HG02610 (cell line): ENCODE measurements around the gene SMIM10.
"Not testable (repeated sequence)": the region's sequence is repeated elsewhere in the genome, so short reads cannot be mapped to it uniquely, and the experiment has no call there.

Experiments
- ATAC-seq: cut with Tn5 transposase; IDR thresholded peaks from one replicate; pipeline ENCODE4 v1.9.1; 2021; ENCODE audit warnings: mild to moderate bottlenecking, moderate library complexity; ENCODE audit not compliant: unreplicated experiment

SMIM10 gene

GRCh38 chrX:134990801-134991481, at the start of gene SMIM10:
TSS of gene SMIM10 (plus strand) at chrX:134990991. CDS start at chrX:134991096, 105 bp downstream.
- no peak for ATAC-seq

DNA sequence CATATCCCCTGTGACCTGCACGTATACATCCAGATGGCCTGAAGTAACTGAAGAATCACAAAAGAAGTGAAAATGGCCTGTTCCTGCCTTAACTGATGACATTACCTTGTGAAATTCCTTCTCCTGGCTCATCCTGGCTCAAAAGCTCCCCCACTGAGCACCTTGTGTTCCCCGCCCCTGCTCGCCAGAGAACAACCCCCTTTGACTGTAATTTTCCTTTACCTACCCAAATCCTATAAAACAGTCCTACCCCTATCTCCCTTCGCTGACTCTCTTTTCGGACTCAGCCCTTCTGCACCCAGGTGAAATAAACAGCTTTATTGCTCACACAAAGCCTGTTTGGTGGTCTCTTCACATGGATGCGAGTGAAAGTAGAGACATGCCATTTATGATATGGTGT, 44.4 kb upstream of the SMIM10 start:
- not testable (repeated sequence) for ATAC-seq

GRCh38 chrX:134948333-134949241, 42.2 kb upstream of the SMIM10 start:
- ATAC-seq, result no peak

GRCh38 chrX:134949271-134949670, 41.5 kb upstream of the SMIM10 start:
- no peak for ATAC-seq

DNA sequence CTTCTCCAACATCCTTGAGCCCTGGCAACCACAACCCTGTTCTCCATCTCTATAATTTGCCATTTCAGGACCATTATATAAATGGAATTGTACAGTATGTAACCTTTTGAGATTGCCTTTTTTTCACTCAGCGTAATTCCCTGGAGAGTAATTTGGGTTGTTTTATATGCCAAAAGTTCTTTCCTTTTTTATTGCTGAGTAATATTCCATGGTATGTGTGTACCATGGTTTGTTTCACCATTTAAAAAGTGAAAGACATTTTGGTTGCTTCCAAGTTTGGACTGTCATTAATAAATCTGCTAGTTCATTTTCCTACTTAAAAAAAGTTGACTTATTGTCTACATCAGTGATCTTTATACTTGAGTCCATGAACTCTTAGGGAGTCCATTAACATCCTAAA, 33.0 kb upstream of the SMIM10 start:
- no peak for ATAC-seq

- not testable (repeated sequence) for ATAC-seq
Observed at GRCh38 chrX:134960366-134960765, 30.4 kb upstream of the SMIM10 start.

DNA sequence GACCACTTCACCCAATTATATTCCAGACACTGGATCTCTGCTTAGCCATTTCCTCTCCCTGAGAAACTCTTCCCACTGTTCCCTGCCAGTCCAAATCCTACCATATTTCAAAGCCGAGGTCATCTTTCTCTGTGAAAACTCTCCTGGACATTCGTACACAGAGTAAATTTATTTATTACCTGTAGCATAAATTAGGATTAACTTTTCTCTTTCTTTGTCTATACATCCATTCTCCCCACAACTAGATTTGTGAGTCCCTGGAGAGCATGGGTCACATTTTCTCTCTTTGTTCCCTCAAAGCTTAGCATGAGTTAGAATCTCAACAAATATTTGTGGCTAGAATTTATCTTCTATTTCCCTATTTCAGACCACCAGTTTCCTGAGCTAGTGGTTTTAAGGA, 27.8 kb upstream of the SMIM10 start:
- ATAC-seq, result no peak

DNA sequence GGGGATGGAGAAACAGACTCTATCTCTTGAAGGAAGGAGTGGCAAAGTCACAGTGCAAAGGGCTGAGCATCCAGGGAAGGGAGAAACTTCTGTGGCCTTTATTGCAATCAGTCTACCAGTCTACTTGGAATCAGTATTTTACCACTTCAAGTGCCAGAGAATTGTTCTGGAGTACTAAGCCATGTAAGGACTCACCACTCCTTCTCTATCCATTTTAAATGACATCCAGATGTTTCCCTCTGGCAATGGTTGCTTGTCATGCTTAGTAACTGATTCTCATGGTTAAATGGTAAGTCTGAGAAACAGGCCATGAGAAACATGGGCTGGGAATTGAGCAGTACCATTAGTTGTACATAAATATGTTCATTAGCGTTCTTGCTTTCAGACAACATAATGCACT, 21.1 kb upstream of the SMIM10 start:
- ATAC-seq, result no peak

GRCh38 chrX:134971926-134972325, 18.9 kb upstream of the SMIM10 start:
- ATAC-seq, result no peak

GRCh38 chrX:134975516-134975915, 15.3 kb upstream of the SMIM10 start:
- ATAC-seq, result no peak

DNA sequence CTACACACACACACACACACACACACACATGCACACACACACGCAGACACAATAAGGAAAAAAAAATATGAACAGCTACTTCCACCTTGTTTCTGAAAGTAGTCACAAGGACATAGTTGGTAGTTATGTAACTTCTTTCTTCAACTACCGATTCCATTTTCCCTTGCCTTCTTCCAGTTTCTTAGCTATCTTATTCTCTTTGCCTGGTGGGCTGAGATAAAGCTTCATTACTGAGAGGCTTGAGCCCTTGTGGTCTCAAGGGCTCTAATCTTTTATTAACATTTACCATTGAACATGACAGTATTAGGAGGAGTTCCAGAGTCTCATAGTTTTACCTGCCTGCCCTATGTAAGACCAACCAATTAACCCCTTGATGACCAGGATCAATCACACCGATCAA, 8.9 kb upstream of the SMIM10 start:
- no peak for ATAC-seq

DNA sequence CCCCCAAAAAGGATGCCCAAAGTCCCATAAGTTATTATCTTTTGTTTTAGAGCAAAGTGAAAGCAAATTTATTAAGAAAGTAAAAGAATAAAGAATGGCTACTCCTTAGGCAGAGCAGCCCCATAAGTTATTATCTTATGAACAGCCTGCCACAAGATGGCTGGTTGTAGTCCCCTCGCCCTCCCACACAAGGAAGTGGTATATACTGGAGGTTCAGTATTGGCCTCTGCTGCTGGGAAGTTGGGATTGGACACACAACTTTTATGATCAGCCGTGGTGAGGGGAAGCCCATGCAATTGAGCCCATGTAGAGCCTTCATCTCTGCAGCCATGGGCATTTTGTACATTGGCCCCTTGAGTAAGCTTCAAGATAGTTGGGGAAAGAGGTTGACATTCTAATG, 8.0 kb upstream of the SMIM10 start:
- ATAC-seq, result no peak

GRCh38 chrX:134985479-134985878, 5.3 kb upstream of the SMIM10 start:
- no peak for ATAC-seq

DNA sequence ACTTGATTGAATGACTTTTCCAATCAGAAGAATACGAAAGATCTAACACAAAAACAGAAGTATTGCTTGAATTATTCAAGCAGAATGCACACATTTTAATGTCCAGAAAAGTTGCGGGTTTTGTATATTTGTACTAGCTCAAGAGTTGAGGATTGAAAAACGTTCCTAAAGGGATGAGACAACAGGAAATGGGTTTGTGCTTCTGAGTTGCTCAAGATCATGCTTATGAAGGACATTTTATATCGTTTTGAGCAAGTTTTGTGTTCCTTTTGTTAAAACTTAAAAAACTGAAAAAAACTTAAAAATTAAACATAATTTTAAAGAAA, 353 bp upstream of the SMIM10 start:
- ATAC-seq, result no peak

DNA sequence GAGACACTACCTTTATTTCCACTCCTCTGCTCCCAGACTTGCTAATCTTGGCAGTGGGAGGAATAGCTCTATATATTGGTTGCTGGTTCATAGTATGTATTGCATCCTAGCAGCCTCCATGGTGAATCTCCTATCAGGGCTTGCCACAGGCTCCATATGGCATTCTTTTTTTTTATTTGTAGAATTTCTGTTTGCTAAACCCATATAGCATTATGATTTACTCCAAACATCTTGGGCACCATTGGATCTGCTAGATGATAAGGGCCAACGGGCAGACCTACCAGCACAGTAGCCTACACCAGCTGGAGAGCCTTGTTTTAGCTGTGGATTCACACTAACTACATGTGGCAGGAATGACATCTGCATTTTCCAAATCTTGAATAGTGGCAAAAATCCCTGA, 6.9 kb downstream of the SMIM10 start:
- no peak for ATAC-seq

DNA sequence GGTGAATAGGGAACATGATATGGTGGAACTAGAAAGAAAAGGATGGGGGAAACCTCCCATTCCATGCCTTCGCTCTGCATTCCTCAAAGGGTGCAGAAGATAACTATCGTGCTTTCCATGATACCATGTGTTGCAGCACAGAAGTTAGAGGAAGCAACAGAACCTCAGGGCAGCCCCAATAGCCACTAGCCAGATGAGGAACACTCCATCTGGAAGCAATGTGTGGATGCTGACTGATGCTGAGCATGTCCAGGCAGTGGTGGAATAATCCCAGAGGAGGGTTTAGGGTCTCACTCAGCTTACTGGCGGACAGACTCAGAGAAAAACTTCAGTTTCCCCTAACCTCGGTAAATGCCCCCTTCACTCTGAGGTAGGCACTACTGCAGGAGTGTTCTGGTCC, 7.5 kb downstream of the SMIM10 start:
- no peak for ATAC-seq

- no peak for ATAC-seq
Observed at GRCh38 chrX:134999469-134999868, 8.7 kb downstream of the SMIM10 start.

DNA sequence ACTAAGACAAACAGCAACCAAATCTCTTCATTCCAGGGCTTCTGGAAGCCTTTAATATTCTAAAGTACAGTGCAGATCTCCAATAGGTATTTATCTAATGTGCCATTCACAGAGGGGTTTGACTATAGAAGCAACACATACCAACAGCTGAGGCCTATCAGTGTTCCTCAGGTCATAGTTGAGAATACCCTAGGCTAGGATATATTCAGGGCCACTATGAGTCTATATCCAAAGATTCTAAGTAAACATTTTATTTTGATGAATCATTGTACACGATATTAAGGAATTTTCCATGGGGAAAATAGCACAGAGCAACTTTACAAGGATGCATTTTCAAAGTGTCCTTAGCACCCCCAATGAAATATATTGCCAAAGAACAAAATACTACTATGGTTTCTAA, 9.7 kb downstream of the SMIM10 start:
- ATAC-seq, result no peak

DNA sequence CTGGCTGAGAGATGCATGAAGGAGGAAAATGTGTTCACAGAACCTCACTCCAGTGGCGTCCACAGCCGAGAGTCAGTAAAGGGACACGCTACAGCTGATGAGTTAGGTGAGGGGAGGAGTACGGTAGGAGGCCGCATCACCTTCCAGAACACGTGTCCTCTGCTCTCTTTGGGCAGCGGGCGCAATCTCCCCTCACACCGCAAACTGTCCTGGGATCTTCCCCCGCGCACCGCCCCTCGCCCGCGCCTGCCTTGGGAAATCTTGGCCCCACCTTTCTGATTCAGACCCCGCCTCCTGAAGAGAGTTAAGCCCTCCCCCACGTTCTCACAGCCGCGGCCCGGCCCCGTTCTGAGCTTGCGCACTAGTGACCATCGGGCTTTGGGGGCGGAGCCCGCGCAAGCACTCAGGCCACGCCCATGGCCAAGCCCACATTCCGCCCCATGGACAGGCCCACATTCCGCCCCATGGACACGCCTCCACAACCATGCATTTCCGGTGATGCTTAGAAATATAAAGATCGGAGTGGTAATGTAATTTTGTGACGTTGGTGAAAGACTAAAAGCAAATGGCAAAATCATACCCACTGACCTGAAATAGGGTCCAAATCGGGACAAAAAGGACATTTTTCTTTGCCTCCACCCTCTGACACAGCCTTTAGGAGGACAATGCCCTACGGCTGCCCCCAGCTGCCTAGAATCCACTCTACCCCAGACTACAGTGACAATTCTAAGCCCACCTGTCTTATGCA, 13.3 kb downstream of the SMIM10 start:
- ATAC-seq, result peak; percentile 97

GRCh38 chrX:135006187-135006586, 15.4 kb downstream of the SMIM10 start:
- no peak for ATAC-seq

DNA sequence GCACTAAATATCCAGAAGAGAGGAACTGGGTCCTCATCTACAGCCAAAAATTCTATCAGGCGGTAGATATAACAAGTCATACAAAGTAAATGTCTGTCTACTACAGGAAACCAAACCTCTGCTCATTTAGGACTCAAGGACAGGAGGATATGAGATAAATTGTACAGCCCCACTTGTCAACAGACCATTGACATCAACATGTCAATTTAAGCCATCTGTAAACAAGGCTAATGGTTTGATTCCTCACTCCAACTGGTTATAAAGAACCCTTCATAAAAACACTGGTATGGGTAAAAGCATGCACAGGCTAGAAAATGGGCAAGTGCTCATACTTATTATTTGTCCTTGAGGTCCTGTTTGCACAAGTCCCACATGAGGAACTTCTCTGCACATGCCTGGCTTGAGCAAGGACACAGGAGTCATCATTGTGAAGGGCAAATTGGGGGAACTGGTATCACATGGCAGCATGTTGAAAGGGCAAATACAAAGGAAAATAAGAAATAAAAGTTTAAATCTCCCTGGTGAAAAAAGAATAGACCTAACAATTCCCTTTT, 18.3 kb downstream of the SMIM10 start:
- ATAC-seq, result no peak
